Loucy (cell line): Measurements from ENCODE around the gene MYO1F.

ENCODE experiments used
- H2AFZ ChIP-seq: fragments of 200-600 bp; sonication (generic); 2 replicates; pipeline ENCODE4 v1.6.0; 2016; ENCODE audit warnings: antibody characterized with exemption, mild to moderate bottlenecking, low read length, moderate library complexity
- H3F3A ChIP-seq: fragments of 200-600 bp; 2 replicates; pipeline ENCODE4 v1.6.0; 2016; ENCODE audit warnings: antibody characterized with exemption, low read depth, mild to moderate bottlenecking
- H3K27me3 ChIP-seq: fragments of 200-600 bp; sonication (generic); 2 replicates; pipeline ENCODE4 v1.6.1; 2014; ENCODE audit warnings: low read length, mild to moderate bottlenecking; ENCODE audit not compliant: insufficient read depth, poor library complexity, severe bottlenecking
- H3K36me3 ChIP-seq: fragments of 200-600 bp; sonication (generic); 2 replicates; pipeline ENCODE4 v1.6.1; 2016; ENCODE audit warnings: low read length; ENCODE audit not compliant: insufficient read depth
- H3K4me1 ChIP-seq: fragments of 200-600 bp; sonication (generic); 2 replicates; pipeline ENCODE4 v1.5.1; 2014; ENCODE audit warnings: low read length, mild to moderate bottlenecking; ENCODE audit not compliant: insufficient read depth, poor library complexity, severe bottlenecking
- H3K4me2 ChIP-seq: fragments of 200-600 bp; sonication (generic); 2 replicates; pipeline ENCODE4 v1.6.0; 2014; ENCODE audit warnings: antibody characterized with exemption, low read length, low read depth, mild to moderate bottlenecking; ENCODE audit not compliant: poor library complexity, severe bottlenecking
- H3K4me3 ChIP-seq: fragments of 200-600 bp; sonication (generic); 2 replicates; pipeline ENCODE4 v1.5.1; 2014; ENCODE audit warnings: low read length, mild to moderate bottlenecking, mixed read lengths; ENCODE audit not compliant: poor library complexity, severe bottlenecking
- H3K79me2 ChIP-seq: fragments of 200-600 bp; sonication (generic); 2 replicates; pipeline ENCODE4 v1.6.1; 2014; ENCODE audit warnings: low read length; ENCODE audit not compliant: insufficient read depth
- H3K9ac ChIP-seq: fragments of 200-600 bp; sonication (generic); 2 replicates; pipeline ENCODE4 v1.6.0; 2014; ENCODE audit warnings: mild to moderate bottlenecking, low read depth, low read length, moderate library complexity; ENCODE audit not compliant: poor library complexity, severe bottlenecking
- H3K9me2 ChIP-seq: fragments of 200-600 bp; sonication (generic); replicated peaks from 2 replicates; pipeline ENCODE4 v1.6.1; 2016; ENCODE audit warnings: low read depth, low read length, mixed read lengths
- H3K9me3 ChIP-seq: fragments of 200-600 bp; sonication (generic); 2 replicates; pipeline ENCODE4 v1.6.1; 2014; ENCODE audit warnings: mild to moderate bottlenecking, antibody characterized with exemption, low read length, low read depth; ENCODE audit not compliant: insufficient read depth
- H4K20me1 ChIP-seq: fragments of 200-600 bp; sonication (generic); 2 replicates; pipeline ENCODE4 v1.6.0; 2014; ENCODE audit warnings: antibody characterized with exemption, low read length, mild to moderate bottlenecking; ENCODE audit not compliant: insufficient read depth, poor library complexity, severe bottlenecking
- CTCF ChIP-seq: fragments of 200-600 bp; sonication (generic); conservative IDR thresholded peaks from 2 replicates; pipeline ENCODE4 v1.5.1; 2014; ENCODE audit warnings: mild to moderate bottlenecking, antibody characterized with exemption, low read length
- EZH2phosphoT487 ChIP-seq: fragments of 200-600 bp; IDR thresholded peaks from 2 replicates; pipeline ENCODE4 v1.6.1; 2018; ENCODE audit warnings: antibody characterized with exemption, mild to moderate bottlenecking, moderate library complexity, borderline replicate concordance

The MYO1F gene

DNA sequence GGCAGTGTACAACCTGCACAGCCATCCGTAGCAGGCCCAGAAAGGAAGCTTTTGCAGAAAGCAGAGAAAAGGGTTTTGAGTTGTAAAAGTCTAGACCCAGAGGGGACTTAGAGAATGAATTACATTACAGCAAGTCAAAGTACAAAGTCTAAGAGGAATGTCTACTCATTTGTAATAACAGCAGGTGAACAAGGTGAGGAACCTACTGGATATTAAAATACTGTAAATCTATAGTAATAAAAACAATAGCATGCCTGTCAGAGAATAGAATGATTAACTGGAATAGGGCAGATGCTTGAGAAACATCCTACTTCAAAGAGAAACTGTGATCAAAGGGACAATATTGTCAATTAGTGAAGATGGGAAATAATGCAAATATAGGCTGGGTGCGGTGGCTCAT, 45.0 kb downstream of the MYO1F start:
- Histone ChIP-seq H3K9me2 (no peaks in the 10 kb centered on the region), H3K4me2 (no peak overlapping the region), H2AFZ (no peak overlapping the region), H3K9ac (no peak overlapping the region), H3K4me1 (no peaks in the 10 kb centered on the region), H3K79me2 (no peaks in the 10 kb centered on the region), H3K9me3 (no peaks in the 10 kb centered on the region), H3K36me3 (peaks cover 19% of the 10 kb centered on the region; the same call in 1 of the 2 replicates), H4K20me1 (no peaks in the 10 kb centered on the region), H3F3A (no peaks in the 10 kb centered on the region), H3K27me3 (no peaks in the 10 kb centered on the region), H3K4me3 (no peak overlapping the region)
- no peak for TF ChIP-seq EZH2phosphoT487
- no peak for TF ChIP-seq CTCF

- Histone ChIP-seq H3F3A (no peaks in the 10 kb centered on the region), H3K9ac (no peak overlapping the region)
- no peak for TF ChIP-seq CTCF
These were observed 45.8 kb downstream of the MYO1F start for GRCh38 chr19:8531470-8531869.

GRCh38 chr19:8530061-8530679, 47.1 kb downstream of the MYO1F start:
- H3K4me2 ChIP-seq: no peak overlapping the region
- H3K9ac ChIP-seq: no peak overlapping the region
- H3K27me3 ChIP-seq: no peaks in the 10 kb centered on the region
- H3K4me1 ChIP-seq: no peaks in the 10 kb centered on the region
- no peaks in the 10 kb centered on the region for H3K9me3 ChIP-seq
- H3K36me3 ChIP-seq: peaks cover 22% of the 10 kb centered on the region; the same call in 1 of the 2 replicates
- H4K20me1 ChIP-seq: no peaks in the 10 kb centered on the region
- H3K9me2 ChIP-seq: no peaks in the 10 kb centered on the region
- H3F3A ChIP-seq: no peaks in the 10 kb centered on the region
- H3K79me2 ChIP-seq: no peaks in the 10 kb centered on the region
- H2AFZ ChIP-seq: no peak overlapping the region
- no peak overlapping the region for H3K4me3 ChIP-seq
- TF ChIP-seq CTCF (no peak), EZH2phosphoT487 (no peak)

More at GRCh38 chr19:8531470-8531869, 45.8 kb downstream of the MYO1F start:
- H3K9me3 ChIP-seq: no peaks in the 10 kb centered on the region
- no peaks in the 10 kb centered on the region for H3K27me3 ChIP-seq
- H2AFZ ChIP-seq: no peak overlapping the region
- H3K36me3 ChIP-seq: peaks cover 22% of the 10 kb centered on the region; the same call in 1 of the 2 replicates
- H3K79me2 ChIP-seq: no peaks in the 10 kb centered on the region
- H3K4me3 ChIP-seq: no peak overlapping the region
- no peak overlapping the region for H3K4me2 ChIP-seq
- no peaks in the 10 kb centered on the region for H3K9me2 ChIP-seq
- no peaks in the 10 kb centered on the region for H3K4me1 ChIP-seq
- H4K20me1 ChIP-seq: no peaks in the 10 kb centered on the region
